GM19468 (cell line): Measurements from ENCODE around the gene ACOXL.

Experiments used
- ATAC-seq: cut with Tn5 transposase; IDR thresholded peaks from one replicate; pipeline ENCODE4 v1.9.1; 2021; ENCODE audit warnings: mild to moderate bottlenecking, moderate library complexity, moderate number of reproducible peaks; ENCODE audit not compliant: unreplicated experiment; ENCODE audit errors: extremely low read depth

The ACOXL gene

GRCh38 chr2:111165084-111165483, 432.7 kb downstream of the ACOXL start:
- ATAC-seq: no peak

GRCh38 chr2:111166115-111166514, 433.7 kb downstream of the ACOXL start:
- ATAC-seq: no peak

- no peak for ATAC-seq
Measured at GRCh38 chr2:111167076-111167862, 434.9 kb downstream of the ACOXL start.

GRCh38 chr2:111167863-111168162, 435.4 kb downstream of the ACOXL start:
- ATAC-seq: no peak
